Measurements from ENCODE around the gene MLPH.

GRCh38 chr2:237572742-237573101 lies 85.7 kb downstream of the MLPH start:
- TF ChIP-seq CTCF (conservative IDR thresholded peaks at IDR 0.05), result no peak
- no peak for TF ChIP-seq EZH2 (IDR thresholded peaks at IDR 0.05; ENCODE audit: low read depth)

Data from PC-9 (cell line).